GM18909 (cell line): ENCODE measurements around the gene STARD9.

Experiments used
- ATAC-seq: cut with Tn5 transposase; IDR thresholded peaks from one replicate; pipeline ENCODE4 v1.9.1; 2021; ENCODE audit warnings: mild to moderate bottlenecking; ENCODE audit not compliant: unreplicated experiment, poor library complexity

Gene STARD9

GRCh38 chr15:42724276-42724675, 148.9 kb downstream of the STARD9 start:
- no peak for ATAC-seq

GRCh38 chr15:42725331-42725903, 150.0 kb downstream of the STARD9 start:
- no peak for ATAC-seq

- no peak for ATAC-seq
Measured at GRCh38 chr15:42726114-42726513, 150.7 kb downstream of the STARD9 start.

GRCh38 chr15:42727750-42728381, 152.5 kb downstream of the STARD9 start:
- ATAC-seq = no peak

GRCh38 chr15:42728560-42728959, 153.2 kb downstream of the STARD9 start:
- ATAC-seq = no peak

GRCh38 chr15:42728972-42729371, 153.6 kb downstream of the STARD9 start:
- ATAC-seq = no peak

GRCh38 chr15:42729409-42729808, 154.0 kb downstream of the STARD9 start:
- ATAC-seq = no peak

- ATAC-seq = no peak
Measured at GRCh38 chr15:42730135-42730534, 154.7 kb downstream of the STARD9 start.

- no peak for ATAC-seq
Measured at GRCh38 chr15:42730536-42730935, 155.1 kb downstream of the STARD9 start.

GRCh38 chr15:42731461-42731860, 156.1 kb downstream of the STARD9 start:
- ATAC-seq = no peak

GRCh38 chr15:42732095-42732827, 156.9 kb downstream of the STARD9 start:
- ATAC-seq = no peak

GRCh38 chr15:42733027-42733426, 157.6 kb downstream of the STARD9 start:
- no peak for ATAC-seq

- ATAC-seq = no peak
Measured at GRCh38 chr15:42734076-42734672, 158.8 kb downstream of the STARD9 start.

- ATAC-seq = no peak
Measured at GRCh38 chr15:42735382-42736165, 160.2 kb downstream of the STARD9 start.

- peak; percentile 36 for ATAC-seq
Measured at GRCh38 chr15:42736178-42736792, 160.9 kb downstream of the STARD9 start.

- peak; percentile 83 for ATAC-seq
Measured at GRCh38 chr15:42736793-42737528, 161.6 kb downstream of the STARD9 start, which contains the start of gene CDAN1. CDAN1 (minus strand) TSS chr15:42737128; CDS start chr15:42737102, 26 bp downstream.

- no peak for ATAC-seq
Measured at GRCh38 chr15:42737529-42738328, 162.3 kb downstream of the STARD9 start.

- ATAC-seq = no peak
Measured at GRCh38 chr15:42741710-42742109, 166.3 kb downstream of the STARD9 start.
